HT-29 (cell line): ENCODE data around the gene SLC26A3. TPM values are rescaled to one million over a fixed set of nuclear protein-coding genes. Genes with fewer than 3 reads are reported as not detected.

Source experiments
- DNase-seq: peaks from one replicate; pipeline ENCODE4 v3.0.0-alpha.2; 2015; ENCODE audit warnings: low spot score
- total RNA-seq: library from RNA; depleted of rRNA; stranded (reverse); fragments of >200 nt; shearing (Covaris generic); gene quantifications from 2 replicates; pipeline ENCODE4 v1.2.3, GENCODE V29; 2014

Gene SLC26A3
- total RNA-seq, 1 experiment from 2014 or later: not detected

DNA sequence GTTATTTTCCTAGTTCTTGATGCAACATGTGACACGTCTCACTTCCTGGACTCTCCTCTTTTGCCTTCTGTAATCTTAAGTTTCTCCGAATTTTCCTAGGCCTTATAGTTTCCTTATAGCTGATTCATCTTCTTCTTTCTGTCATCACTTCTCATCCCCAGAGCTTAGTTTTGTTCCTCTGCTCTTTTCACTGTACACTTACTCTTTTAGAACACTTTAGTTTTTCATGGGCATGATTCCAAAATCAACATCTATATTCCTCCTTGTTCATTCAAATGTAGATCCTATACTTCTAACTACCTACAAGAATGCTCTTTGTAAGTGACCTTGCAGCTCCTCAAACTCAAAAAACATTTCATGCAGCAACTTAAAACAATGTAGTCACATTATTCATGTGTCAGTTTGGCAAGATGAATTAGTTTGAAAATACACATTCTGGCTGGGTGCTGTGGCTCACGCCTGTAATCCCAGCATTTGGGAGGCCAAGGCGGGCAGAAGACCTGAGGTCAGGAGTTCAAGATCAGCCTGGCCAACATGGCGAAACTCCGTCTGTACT lies 13.1 kb upstream of the SLC26A3 start:
- DNase-seq: no peak

DNA sequence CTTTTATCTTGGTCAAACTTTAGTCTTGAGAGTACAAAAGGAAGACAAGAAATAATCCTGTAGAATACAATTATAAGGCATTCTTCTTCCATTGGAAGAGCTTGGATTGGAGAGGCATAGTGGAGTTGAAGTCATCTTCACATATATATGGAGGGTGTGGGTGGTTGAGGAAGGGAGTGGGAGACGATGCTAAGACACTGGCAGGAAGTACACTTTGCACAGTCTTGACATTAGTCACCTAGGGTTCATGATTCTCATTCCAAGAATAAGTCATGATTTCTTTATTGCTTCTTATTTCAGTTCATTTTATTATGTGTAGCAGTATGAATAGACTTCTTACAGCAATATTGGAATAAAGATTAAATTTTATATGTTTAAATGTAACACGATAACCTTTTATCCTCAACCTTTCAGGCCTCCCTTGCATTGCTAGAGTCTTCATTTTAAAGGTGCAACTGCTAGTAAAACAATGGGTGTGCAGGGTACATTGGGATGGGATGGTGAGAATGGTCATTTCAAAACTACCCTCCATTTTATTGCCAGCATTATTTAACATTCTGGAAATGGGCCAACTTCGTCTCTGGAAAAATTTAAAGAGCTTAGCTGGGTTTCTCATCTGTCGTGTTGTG lies 12.3 kb upstream of the SLC26A3 start:
- DNase-seq: no peak

DNA sequence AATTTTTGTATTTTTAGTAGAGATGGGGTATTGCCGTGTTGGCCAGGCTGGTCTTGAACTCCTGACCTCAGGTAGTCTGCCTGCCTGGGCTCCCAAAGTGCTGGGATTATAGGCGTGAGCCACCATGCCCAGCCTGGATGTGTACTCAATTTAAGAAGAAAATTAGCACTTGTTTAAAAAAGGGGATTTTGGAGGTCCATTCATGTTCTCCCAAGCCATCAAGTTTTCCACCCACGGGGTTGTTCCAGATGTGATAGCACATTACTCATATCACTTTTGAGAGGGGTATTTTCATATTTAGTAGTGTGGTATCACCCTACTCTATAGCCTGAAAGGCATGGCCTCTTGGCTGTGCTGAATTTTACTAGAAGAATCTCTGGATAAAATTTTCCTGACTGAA lies 10.5 kb upstream of the SLC26A3 start:
- no peak for DNase-seq

DNA sequence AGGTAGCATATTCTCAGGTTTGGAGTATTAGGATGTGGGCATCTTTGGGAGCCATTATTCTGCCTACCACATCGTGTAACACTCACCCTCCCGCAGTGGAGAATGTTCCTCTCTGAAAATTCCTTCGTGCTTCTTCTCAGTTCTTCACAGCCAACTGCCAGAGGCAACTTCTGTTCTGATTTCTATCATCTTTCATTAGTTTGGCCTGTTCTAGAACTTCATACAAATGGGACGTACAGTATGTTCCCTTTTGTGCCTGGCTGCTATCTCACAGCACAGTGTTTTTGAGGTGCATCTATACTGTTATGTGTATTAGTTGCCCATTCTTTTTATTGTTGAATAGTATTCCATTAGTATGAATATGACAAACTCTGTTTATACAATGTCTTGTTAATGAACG lies 8.9 kb upstream of the SLC26A3 start:
- no peak for DNase-seq

DNA sequence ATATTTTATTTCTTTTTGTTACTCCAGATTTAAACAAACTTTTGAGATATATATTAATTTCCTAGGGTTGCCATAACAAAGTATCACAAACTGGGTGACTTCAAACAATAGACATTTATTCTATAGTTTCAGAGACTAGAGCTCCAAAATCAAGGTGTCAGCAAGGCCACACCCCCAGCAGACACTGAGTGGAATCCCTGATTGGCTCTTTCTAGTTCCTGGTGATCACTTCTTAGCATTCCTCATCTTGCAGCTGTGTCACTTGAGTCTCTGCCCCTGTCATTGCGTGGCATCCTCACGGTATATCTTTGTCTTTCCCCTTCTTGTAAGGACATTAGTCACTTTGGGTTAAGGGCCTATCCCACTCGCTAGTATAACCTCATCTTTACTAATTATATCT lies 7.6 kb upstream of the SLC26A3 start:
- no peak for DNase-seq

DNA sequence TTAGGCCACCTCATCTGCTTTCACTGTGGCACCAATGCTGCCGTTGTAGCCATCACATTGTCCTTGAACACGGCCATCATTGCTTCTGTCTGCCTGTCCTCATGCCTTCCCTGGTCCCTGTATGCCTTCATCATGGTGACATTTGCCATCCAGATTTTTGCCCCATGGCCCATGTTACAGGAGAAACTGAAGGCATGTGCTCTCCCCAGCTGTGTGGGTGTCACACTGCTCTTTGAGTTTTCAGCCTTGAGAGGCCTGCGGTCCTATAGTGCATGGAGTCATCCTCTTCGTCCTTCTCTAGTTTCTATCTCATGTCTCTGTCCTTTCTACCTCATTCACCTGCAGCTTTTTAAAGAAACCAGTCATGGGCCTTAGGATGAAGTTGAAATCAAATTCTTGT lies 6.2 kb upstream of the SLC26A3 start:
- DNase-seq: no peak

DNA sequence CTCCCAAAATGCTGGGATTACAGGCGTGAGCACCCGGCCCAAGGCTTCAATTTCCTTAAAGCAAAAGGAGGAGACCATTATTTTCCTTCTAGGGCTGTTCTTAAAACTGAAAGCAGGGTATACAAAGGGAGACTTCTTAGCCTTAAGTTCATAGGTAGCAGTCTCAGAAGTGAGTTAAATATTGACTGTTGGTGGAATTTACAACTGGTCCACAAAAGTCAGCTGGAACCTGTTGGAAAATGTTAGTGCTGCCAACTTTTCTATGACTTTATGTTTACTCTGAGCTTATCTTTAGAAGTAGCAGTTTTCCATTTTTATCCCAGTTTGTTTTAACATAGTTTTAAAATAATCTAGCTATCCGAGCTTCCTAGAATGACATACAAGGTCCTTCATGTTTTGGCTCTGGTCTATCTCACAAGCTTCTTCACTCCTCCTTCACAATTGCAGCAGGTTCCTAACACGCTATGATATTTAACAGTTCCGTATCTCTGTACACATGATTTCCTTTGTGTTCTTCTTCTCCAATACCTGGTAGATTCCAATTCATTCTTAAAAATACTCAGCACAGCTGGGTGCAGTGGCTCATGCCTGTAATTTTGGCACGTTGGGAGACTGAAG lies 3.3 kb downstream of the SLC26A3 start:
- DNase-seq: no peak

DNA sequence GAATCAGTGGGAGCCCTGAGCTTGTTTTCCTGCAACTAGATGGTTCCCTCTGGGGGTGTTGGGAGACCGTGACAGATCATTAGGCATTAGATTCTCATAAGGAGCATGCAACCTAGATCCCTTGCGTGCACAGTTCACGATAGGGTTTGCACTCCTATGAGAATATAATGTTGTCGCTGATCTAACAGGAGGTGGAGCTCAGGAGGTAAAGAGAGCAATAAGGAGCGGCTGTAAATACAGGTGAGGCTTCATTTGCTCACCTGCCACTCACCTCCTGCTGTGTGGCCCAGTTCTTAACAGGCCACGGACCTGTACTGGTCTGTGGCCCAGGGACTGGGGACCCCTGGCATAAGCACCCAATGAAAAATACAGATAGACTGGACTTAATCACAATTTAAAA lies 10.7 kb downstream of the SLC26A3 start:
- no peak for DNase-seq

DNA sequence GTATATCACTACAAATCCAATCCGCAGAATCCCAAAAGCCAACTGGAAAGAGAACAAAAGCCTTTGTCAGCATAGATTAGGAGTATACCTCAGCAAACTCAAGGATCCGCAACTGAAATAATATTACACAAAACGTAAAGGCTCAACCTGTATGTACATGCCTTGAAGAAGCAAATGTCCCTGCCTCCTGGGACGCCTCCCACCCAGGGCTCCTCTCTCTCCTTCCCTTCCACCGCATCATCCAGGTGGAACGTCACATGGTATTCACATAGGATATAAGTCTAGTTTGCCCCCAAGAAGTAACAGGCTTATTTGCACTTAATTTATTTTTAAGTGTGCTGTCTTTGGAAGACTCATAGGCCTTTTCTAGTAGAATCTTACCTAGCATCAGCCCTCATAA lies 13.4 kb downstream of the SLC26A3 start:
- DNase-seq: no peak

DNA sequence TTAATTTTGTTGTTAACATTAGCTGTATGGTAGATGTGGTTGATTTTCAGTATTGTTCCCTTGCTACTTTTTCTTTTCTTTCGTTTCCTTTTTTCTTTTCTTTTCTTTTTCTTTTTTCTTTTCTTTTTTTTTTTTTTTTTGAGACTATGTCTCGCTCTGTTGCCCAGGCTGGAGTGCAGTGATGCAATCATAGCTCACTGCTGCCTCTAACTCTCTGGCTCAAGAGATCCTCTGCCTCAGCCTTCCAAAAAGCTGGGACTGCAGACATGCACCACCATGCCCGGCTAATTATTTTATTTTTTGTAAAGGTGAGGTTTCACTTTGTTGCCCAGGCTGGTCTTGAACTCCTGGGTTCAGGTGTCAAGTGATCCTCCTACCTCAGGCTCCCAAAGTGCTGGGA lies 14.4 kb downstream of the SLC26A3 start:
- DNase-seq: no peak

DNA sequence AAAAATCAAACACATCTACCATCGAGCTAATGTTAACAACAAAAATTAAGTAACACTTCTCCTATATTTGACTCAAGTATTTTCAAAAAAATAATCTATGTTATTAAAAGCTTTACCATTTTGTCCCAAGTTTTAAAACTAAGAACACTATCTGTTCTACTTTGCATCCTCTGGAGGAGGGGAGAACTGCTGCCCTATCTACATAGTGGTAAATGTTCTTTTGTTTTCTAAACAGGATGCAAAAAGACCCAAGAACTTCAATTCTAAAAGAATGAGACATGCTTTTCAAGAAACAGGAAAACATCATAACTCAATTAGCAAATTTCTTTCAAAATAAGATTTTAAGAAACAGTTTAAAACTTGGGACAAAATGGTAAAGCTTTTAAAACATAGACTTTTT lies 14.8 kb downstream of the SLC26A3 start:
- DNase-seq: no peak

DNA sequence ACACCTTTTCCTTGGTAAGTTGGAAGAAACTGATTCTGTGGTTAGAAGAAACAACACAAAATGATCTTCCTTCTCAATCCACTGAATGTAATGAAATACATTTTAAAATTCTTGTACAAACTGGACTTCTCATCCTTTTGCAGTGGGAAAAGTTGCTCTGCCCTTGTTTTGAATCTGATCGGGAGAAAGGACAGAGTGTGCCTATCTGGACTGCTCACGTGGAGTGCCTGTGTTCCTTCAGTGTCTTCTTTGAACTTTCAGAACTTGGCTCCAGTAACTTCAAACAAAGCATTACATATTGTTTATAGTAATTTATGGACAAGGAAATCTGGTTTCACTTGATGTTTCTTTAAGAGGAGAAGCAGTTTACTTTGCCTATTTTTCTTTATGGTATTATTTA lies 17.1 kb downstream of the SLC26A3 start:
- DNase-seq: no peak

DNA sequence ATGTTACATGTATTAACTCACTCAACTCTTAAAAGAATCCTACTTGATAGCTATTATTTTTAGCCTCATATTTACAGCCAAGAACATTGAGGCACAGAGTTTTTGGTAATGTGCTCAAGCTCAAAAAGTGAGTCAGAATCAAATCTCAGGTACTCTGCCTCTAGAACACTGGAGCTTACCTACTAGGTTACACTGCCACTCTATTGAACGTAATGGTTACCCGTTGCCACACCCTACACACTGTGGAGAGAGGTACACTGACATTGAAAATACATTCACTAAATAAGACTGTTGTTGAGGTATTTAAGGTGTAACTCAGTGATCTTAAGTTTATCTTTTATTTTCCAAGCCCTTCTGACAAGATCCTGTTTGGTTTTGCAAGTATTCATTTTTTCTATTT lies 17.9 kb downstream of the SLC26A3 start:
- no peak for DNase-seq

DNA sequence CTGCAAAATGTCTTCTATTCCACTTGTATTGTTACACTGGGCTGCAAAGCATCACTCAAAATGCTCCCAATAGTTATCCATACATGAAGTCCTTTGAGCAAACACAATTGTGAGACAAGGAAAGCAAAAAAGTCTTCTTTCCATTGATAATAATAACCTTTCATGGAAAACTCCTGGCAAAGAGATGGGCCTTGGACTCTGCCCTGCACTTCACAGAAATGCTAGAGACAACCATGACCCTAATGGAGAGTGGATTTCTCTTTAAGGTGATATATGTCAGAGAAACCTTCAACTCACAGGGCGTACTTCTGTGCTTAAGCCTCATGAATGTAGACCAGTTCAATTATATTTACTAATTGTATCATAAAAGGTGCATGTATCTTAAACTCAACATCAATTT lies 19.4 kb downstream of the SLC26A3 start:
- no peak for DNase-seq

DNA sequence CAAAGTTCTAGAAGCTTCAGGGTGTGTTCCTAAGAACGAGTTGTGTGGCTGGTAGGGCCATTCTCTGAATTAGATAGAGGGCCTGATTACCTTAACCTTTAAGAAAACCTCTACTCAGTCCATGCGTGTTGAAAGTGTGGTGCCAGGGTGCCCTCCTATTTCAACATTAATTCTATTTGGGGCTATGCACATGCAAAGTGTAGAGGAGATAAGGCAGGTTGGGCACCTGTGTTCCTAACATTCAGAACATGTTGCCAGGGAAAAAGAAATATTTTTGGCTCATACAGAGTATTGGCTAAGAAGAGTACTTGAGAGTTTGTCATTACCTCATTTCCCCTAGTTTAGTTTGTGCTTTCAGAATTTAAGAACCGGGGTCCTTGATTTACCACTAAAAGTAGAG lies 20.6 kb downstream of the SLC26A3 start:
- no peak for DNase-seq

DNA sequence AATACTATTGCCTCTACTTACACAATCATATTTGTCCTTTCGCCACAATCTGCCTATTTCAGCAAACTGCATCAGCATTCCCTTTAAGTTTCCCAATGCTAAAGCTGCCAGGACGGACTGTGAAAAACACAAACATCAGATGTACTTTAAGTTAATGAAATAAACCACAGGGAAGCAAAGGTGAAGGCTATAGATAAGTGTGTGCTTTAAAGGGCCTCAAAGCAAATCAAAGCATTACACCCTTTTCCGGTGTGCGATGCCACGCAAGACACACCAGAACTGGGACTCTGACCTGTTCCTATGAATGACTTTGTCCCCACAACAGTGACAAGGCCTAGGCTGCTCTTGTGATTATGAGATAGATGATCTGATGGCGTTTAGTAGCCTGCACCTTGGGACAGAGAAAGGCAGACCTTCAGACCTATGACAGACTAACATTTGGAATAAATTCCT lies 23.4 kb downstream of the SLC26A3 start:
- no peak for DNase-seq

DNA sequence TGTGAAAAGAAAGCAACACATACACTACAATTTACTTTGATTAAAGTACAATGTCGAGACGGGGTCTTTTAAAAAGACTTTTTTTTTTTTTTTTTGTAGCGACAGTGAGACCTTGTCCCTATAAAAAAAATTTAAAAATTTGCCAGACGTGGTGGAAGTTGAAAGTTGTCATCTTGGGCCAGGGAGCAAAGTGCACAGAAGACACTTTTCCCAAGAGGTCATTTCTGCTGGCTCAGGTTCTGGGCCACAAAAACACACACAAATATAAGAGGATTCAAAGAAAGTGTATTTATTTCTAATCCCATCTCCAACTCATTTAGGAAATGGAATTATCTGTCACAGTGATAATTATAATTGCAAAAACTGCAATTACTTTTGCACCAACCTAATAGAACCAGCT lies 24.7 kb downstream of the SLC26A3 start:
- DNase-seq: no peak

DNA sequence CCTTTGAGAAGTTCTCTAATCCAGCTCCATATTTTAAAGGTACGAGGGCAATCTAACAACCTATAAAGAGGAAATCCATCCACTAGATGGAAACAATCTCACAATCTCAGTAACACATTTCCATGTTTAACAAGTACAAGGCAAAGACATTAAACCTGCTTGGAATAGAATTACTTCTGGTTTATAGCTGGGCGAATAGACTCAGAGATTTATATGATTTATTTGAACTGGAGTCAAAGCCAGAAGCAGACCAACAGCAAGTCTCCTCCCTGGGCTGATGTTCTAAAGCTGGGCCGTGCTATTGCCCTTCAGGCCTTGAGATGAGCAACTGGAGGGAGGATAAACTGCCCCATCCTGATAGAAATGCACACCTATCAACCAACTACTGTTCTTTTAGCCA lies 25.3 kb downstream of the SLC26A3 start:
- DNase-seq: no peak

DNA sequence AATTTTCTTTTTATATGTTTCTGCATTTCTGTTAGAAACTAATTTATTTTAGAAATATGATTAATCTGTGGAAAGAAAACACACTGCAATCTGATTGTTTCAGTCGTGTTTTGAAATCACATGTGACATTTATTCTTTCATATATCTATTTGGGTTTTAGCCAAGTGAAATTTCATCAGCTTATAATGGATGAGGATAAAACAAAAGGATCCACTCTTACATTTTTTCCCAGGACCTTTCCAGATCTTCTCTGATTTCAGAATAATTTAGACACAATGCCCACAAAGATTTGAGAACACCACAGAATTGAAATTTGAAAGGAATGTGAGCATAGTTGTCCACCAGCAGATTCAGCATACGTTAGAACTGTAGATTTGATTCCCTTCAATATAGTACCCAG lies 30.0 kb downstream of the SLC26A3 start:
- no peak for DNase-seq

DNA sequence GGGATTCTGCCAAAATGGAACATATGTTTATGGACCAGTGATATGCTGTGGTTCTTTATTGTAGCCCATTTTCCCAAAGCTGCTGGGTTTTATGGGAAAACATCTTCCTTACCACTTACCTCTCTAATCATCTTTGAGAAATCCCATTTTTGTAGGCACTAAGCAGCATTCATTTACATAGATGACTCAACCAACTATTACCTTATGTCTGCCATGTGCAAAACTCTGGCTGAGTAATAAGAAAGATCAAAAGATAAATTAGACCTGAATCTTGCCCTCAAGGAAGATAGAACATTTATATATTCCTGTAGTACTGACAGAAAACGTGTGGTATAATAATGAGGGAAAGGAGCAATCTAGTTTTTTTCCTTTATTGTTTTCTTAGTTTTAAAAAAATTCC lies 34.8 kb downstream of the SLC26A3 start:
- no peak for DNase-seq

DNA sequence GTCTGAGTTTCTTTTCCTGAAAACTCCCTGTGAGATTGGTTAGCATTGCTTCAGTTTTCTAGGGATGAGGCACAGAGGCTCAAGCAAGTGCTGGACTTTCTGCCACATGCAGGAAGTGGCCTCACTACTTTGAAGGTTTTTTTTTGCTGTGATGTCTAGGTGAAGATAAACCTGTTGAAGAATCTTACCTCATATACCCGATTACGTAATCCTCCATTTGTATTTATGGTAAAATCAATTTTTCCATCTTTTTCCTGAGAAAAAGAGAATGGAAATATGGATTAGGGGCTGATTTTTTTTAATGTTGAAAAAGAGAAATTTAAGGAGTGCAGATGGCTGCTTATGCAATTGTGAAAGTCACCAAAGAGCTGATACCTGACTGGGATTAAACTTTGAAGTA lies 35.6 kb downstream of the SLC26A3 start:
- no peak for DNase-seq

DNA sequence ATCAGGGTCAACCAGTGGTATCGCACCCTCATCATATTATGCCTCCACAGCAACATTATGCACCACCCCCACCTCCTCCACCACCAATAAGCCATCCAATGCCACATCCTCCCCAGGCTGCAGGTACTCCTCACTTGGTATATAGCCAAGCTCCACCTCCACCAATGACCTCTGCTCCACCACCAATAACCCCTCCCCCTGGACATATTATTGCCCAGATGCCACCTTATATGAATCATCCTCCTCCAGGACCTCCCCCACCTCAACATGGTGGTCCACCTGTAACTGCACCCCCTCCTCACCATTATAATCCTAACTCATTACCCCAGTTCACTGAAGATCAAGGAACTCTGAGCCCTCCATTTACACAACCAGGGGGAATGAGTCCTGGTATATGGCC lies 44.4 kb downstream of the SLC26A3 start:
- no peak for DNase-seq

DNA sequence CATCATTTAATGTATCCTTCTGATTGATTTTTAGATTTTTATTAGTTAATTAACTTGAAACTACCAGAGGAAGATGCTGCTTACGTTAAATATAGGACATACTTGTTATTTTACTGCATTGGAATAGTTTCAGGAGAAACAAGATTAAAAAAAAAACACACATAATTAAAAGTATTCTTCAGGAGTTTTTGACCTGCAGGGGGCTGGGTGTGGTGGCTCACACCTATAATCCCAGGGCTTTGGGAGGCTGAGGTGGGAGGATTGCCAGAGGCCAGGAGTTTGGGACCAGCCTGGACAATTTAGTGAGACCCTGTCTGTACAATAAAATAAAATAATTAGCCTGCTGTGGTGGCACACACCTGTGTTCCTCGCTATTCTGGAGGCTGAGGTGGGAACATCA lies 48.4 kb downstream of the SLC26A3 start:
- no peak for DNase-seq

DNA sequence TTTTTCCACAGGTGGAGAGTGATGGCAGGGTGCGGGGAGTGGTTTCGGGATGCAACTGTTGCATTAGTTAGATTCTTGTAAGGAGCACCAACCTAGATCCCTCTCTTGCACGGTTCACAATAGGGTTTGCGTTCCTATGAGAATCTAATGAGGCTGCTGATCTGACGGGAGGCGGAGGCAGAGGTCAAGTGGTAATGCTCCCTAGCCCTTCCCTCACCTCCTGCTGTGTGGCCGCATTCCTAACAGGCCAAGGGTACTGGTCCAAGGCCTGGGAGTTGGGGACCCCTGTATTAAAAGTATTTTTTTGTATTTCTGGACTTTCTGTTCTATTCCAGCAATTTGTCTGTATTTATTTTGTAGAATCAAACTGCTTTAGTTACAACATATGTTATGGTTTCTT lies 51.9 kb downstream of the SLC26A3 start:
- no peak for DNase-seq
